ENCODE data around the gene PCDH17. TPM values are rescaled to one million over a fixed set of nuclear protein-coding genes. Genes with fewer than 3 reads are reported as not detected.

The PCDH17 gene
- total RNA-seq, 1 donor from 2014 or later, result 51.8 TPM

GRCh38 chr13:57740719-57741118, 109.2 kb downstream of the PCDH17 start:
- Mint-ChIP-seq H3K36me3 (ENCODE audit: unreplicated experiment) (no peaks in the 10 kb centered on the region), H3K9me3 (ENCODE audit: unreplicated experiment) (no peaks in the 10 kb centered on the region), H3K27me3 (ENCODE audit: unreplicated experiment) (no peaks in the 10 kb centered on the region), H3K27ac (ENCODE audit: unreplicated experiment) (no peak overlapping the region), H3K4me1 (ENCODE audit: low read depth, unreplicated experiment) (peaks cover 12% of the 10 kb centered on the region), H3K4me3 (ENCODE audit: unreplicated experiment) (no peak overlapping the region)
- TF ChIP-seq CTCF (IDR thresholded peaks at IDR 0.05; ENCODE audit: partially characterized antibody, unreplicated experiment), result no peak
- no peak for DNase-seq

DNA sequence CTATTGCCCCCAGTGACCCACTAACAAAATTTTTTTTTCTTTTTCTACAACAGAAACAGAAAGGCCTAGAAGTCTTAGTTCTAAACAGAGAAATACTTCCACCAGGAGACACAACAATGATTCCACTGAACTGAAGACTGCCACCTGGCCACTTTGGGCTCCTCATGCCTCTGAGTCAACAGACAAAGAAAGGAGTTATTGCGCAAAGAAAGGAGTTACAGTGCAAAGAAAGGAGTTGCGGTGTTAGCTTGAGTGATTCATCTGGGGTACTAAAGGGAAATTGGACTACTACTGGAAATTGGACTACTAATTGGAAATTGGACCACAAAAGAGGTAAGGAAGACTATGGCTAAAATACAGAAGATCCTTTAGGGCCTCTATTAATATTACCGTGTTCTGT, 116.6 kb downstream of the PCDH17 start:
- no peak overlapping the region for H3K27ac Mint-ChIP-seq (ENCODE audit: unreplicated experiment)
- no peak for TF ChIP-seq CTCF (IDR thresholded peaks at IDR 0.05; ENCODE audit: partially characterized antibody, unreplicated experiment)

DNA sequence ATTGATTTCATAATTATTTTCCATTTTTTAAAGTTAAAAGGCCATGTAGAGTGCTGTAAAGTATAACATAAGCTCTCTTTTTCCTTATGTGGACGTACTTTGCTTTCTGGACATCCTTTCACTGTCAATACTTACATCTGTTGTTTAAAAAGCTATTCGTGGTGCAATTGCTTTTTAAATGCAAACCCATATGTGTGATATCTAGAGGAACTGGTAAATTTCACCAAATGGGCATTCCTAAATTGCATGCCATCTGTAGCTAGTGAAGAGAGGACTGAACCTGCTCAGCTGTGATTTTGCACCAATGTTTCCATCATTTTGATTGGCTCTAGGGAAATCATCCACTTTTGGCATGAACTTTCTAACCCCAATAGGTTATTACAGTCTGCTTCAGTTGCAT, 129.4 kb downstream of the PCDH17 start:
- H3K4me1 Mint-ChIP-seq (ENCODE audit: low read depth, unreplicated experiment), result no peaks in the 10 kb centered on the region
- H3K9me3 Mint-ChIP-seq (ENCODE audit: unreplicated experiment), result no peaks in the 10 kb centered on the region
- no peaks in the 10 kb centered on the region for H3K27me3 Mint-ChIP-seq (ENCODE audit: unreplicated experiment)
- no peak overlapping the region for H3K4me3 Mint-ChIP-seq (ENCODE audit: unreplicated experiment)
- H3K27ac Mint-ChIP-seq (ENCODE audit: unreplicated experiment), result no peak overlapping the region
- no peaks in the 10 kb centered on the region for H3K36me3 Mint-ChIP-seq (ENCODE audit: unreplicated experiment)
- TF ChIP-seq CTCF (IDR thresholded peaks at IDR 0.05; ENCODE audit: partially characterized antibody, unreplicated experiment), result no peak
- no peak for DNase-seq

More for the DNA sequence above, 116.6 kb downstream of the PCDH17 start:
- peaks cover 2% of the 10 kb centered on the region for H3K9me3 Mint-ChIP-seq (ENCODE audit: unreplicated experiment)
- DNase-seq, result no peak
- H3K27me3 Mint-ChIP-seq (ENCODE audit: unreplicated experiment), result no peaks in the 10 kb centered on the region
- H3K4me3 Mint-ChIP-seq (ENCODE audit: unreplicated experiment), result no peak overlapping the region
- H3K4me1 Mint-ChIP-seq (ENCODE audit: low read depth, unreplicated experiment), result no peaks in the 10 kb centered on the region
- peaks cover 6% of the 10 kb centered on the region for H3K36me3 Mint-ChIP-seq (ENCODE audit: unreplicated experiment)

- H3K27ac Mint-ChIP-seq (ENCODE audit: unreplicated experiment), result no peak overlapping the region
- H3K27me3 Mint-ChIP-seq (ENCODE audit: unreplicated experiment), result no peaks in the 10 kb centered on the region
Measured at GRCh38 chr13:57763689-57764088, 132.1 kb downstream of the PCDH17 start.

More at GRCh38 chr13:57763689-57764088, 132.1 kb downstream of the PCDH17 start:
- H3K4me3 Mint-ChIP-seq (ENCODE audit: unreplicated experiment), result no peak overlapping the region
- no peaks in the 10 kb centered on the region for H3K36me3 Mint-ChIP-seq (ENCODE audit: unreplicated experiment)
- H3K4me1 Mint-ChIP-seq (ENCODE audit: low read depth, unreplicated experiment), result no peaks in the 10 kb centered on the region
- no peak for DNase-seq
- no peaks in the 10 kb centered on the region for H3K9me3 Mint-ChIP-seq (ENCODE audit: unreplicated experiment)
- no peak for TF ChIP-seq CTCF (IDR thresholded peaks at IDR 0.05; ENCODE audit: partially characterized antibody, unreplicated experiment)
